Endometrial microvascular endothelial cells (primary cell): ENCODE results near the gene IL21. TPM values are rescaled to one million over a fixed set of nuclear protein-coding genes. Genes with fewer than 3 reads are reported as not detected.
"Not testable (repeated sequence)": the region's sequence is repeated elsewhere in the genome, so short reads cannot be mapped to it uniquely, and the experiment has no call there.

Experiments
- in situ Hi-C: cut with HindIII; loops from 2 replicates; pipeline ENCODE4 v1.10.0; 2017; ENCODE audit warnings: low sequenced_read_pairs, low pct_unique_long_range_greater_than_20kb; ENCODE audit errors: inconsistent ontology term
- total RNA-seq: library from RNA; depleted of rRNA; stranded (reverse); fragments of >200 nt; gene quantifications from one replicate; pipeline ENCODE4 v1.2.3, GENCODE V29; 2015; ENCODE audit errors: inconsistent ontology term

Gene IL21
- total RNA-seq, 1 donor from 2014 or later = not detected

DNA sequence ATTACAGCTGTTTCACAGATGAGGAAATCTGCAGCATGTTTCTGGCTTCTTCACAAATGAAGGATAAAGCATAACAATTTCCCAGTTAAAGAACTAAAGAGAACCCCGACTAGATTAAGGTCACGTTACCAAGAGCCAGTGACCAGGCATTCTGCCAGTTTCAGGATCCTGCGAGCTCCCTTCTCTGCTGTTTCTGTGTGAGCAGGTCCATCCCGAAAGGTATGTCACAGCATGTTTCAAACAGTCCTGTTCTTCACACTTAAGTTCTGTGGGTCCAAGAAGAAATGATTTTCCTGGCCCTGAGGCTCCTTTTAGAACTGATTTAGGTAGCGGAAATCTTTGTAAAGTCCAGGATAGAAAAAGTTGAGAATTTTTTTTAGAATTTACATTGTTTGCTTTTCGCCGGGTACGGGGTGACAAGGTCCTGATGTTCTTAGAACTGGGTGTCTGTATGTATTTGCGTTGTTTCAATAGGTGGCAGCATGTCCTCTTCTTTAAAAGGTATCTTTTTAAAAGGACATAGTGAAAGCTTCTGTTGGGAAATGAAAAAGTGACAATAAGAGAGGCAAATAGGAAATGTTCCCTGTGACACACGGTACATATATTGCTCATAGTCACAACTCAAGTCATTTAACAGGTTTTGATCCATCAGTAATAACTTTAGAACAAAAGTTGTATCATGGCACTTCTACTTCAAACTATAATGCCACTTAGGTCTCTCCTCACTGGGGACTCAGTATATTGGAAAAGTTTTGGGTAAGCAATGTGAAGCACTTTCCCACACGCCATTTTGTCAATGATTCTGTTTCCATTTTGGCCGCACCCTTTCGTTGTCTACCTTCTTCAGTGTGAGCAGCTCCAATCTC lies 18.4 kb downstream of the IL21 start:
- in situ Hi-C loops = loop anchor here (25.0 kb wide), 1 partner anchor 310 kb away; the partner anchor contains the start of gene NUDT6

DNA sequence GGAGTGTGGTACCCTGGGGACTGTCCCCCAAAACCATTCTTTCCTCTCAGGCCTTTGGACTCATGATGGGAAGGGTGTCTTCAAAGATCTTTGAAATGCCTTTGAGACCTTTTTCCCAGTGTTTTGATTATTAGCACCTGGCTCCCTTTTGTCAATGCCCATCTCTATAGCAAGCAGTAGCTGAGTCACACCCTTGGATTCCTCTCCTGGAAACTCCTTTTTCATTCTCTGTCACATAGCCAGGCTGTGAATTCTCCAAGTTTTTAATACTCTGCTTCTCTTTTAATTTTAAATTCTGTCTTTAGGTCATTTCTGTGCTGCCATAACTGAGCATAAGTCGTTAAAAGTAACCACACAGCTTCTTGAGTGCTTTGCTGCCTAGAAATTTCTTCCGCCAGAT lies 29.7 kb downstream of the IL21 start:
- in situ Hi-C loops = no loop called here

DNA sequence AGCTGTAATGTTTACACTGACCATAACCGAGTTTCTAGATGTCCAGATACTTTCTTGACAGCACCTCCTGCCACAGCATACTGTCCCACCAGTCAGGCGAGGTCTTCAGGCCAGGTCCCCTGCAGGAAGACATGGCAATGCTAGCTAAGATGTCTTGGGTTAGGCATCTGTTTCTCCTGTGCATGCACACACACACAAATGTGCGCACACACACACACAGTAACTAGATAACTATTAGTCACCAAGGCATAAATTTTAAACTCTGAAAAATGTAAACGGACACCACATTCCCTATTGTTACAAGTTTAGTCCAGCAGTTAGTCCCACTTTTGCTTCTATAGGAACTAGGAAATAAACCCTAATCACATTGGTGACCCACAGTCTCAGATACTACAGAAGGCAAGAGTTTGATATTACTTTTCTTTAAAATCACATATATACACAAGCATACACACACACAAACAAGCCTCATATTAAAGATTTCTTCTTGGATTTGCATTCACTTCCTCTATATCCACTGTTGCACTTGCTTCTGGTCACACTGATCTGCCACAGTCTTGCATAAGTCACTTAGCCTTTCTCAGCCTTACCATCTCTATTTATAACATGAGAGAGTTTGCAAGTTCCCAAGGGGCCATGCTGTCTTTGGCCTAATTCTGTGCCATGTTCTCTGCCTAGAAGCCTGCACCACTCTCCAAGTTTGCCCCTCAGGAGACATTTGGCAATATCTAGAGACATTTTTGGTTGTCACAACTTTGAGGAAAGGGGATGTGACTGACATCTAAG lies 32.2 kb downstream of the IL21 start:
- in situ Hi-C loops = no loop called here

- in situ Hi-C loops = no loop called here
Observed at GRCh38 chr4:122584519-122584918, 36.3 kb downstream of the IL21 start.

- in situ Hi-C loops = no loop called here
Observed at GRCh38 chr4:122583906-122584305, 37.0 kb downstream of the IL21 start.

- in situ Hi-C loops = no loop called here
Observed at GRCh38 chr4:122577808-122578781, 42.8 kb downstream of the IL21 start.

DNA sequence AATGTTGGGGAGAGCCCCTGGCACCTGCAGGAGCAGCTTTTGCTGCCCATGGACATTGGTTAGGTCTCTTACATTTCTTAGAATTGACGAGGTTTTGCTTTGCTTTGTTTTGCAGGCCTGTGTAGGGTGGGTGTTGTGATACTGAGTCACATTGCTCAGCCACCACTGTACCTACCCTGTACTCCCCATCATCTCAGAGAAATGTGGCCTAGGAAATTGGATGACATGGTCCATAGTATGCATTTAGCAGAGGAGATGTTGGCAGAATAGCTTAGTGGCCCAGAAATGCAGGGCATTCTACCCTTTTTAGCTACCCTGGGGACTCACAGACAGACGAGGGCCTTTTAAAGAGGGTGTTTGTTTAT lies 43.7 kb downstream of the IL21 start:
- in situ Hi-C loops = no loop called here

DNA sequence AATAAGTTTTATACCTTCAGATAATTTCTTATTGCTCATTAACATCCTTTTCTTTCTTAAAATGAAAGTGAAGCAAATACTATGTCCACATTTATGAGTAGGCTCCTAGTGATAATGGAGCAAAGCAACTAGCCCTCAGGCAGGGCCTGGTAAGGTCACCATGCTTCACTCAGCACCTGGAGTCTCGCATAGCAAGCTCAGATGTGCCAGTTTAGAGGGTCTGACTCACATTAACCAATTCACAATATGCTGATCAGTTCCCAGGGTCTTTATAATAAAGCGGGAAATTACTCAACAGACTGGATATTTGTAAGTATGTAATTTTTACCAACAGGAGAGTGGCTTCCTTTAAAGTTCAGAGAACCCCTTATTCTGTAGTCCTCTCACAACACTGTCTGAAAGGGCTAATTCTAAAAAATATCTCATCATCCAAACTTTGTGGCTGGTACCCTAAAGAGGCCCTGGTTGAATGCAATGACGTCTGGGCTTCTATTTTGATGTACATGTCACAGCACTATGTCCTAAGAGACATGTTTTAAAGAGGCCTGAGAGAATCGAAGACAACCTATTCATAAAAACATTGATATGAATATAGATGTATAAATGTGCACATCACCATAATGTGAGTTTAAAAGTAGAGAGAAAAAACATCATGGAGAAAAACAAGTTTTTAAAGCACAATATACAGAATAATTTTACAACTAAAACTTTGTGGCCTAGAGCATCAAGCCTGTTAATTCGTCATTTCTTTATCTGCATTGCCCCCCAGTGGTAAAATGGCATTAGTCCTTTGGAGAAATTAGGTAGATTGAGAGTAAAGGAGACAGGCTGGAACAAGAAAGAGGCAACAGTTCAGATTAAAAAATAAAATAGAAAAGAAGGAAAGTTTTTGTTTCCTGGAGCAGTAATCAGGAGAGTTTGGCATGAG lies 44.3 kb downstream of the IL21 start:
- in situ Hi-C loops = no loop called here

GRCh38 chr4:122574347-122574746 lies 46.5 kb downstream of the IL21 start:
- in situ Hi-C loops = not testable (repeated sequence)

DNA sequence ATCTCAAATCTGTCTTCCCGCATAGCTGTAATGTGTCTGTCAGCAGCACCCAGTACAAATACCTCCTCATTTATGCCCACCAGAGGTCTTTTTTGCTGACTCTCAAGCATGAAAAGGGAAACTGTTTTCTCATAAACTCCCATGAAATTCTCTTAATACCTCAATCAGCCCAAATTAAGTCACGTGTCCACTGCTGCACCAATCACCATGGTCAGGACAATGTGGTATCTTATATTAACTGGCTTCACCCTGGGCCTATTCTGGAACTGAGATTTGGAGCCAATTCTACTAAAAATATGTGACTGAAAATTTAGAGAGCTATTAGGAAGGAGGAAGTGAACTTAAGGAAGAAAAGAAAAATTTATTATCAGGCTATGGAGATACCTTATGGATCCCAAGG lies 58.4 kb downstream of the IL21 start:
- in situ Hi-C loops = no loop called here

Other genes with a start within 250 kb of the IL21 start
- not detected for gene ADAD1, start 242.1 kb downstream of the IL21 start, total RNA-seq
- not detected for gene IL2, start 164.3 kb downstream of the IL21 start, total RNA-seq
- 5.2 TPM for gene BBS12, start 111.6 kb upstream of the IL21 start, total RNA-seq
- gene FGF2, start 205.8 kb upstream of the IL21 start, total RNA-seq = 13.9 TPM